ENCODE measurements around the gene SNW1.

DNA sequence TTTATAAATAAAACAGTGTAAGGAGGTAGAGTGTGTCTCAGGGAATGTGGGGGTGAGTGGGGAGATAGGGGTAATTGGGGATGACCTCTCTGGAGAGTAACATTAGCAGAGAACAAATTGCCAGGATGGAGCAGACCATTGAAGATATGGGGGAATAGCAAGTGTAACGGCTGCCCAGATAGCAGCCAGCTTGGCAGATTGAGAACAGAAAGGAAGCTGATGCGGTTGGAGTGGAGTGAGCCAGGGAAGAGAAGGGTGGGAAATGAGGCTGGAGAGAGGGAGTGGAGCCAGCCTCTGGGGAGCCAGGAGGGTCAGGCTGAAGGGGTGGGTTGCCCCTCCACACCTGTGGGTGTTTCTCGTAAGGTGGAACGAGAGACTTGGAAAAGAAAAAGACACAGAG lies 33.4 kb upstream of the SNW1 start:
- no peak for TF ChIP-seq POLR2A (IDR thresholded peaks at IDR 0.05)
- no peak for TF ChIP-seq POLR2AphosphoS5 (IDR thresholded peaks at IDR 0.05)
- TF ChIP-seq, protein P1, sequence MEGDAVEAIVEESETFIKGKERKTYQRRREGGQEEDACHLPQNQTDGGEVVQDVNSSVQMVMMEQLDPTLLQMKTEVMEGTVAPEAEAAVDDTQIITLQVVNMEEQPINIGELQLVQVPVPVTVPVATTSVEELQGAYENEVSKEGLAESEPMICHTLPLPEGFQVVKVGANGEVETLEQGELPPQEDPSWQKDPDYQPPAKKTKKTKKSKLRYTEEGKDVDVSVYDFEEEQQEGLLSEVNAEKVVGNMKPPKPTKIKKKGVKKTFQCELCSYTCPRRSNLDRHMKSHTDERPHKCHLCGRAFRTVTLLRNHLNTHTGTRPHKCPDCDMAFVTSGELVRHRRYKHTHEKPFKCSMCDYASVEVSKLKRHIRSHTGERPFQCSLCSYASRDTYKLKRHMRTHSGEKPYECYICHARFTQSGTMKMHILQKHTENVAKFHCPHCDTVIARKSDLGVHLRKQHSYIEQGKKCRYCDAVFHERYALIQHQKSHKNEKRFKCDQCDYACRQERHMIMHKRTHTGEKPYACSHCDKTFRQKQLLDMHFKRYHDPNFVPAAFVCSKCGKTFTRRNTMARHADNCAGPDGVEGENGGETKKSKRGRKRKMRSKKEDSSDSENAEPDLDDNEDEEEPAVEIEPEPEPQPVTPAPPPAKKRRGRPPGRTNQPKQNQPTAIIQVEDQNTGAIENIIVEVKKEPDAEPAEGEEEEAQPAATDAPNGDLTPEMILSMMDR (IDR thresholded peaks at IDR 0.05): no peak

All from breast epithelium (tissue), 3 donors.